H9 (cell line): ENCODE results near the gene ZNRF1. TPM values are rescaled to one million over a fixed set of nuclear protein-coding genes. Genes with fewer than 3 reads are reported as not detected.

Experiments
- DNase-seq: peaks from one replicate; pipeline ENCODE4 v3.0.0-alpha.2; 2017
- H2AFZ ChIP-seq: one replicate; pipeline ENCODE4 v1.6.1; 2013; ENCODE audit warnings: mild to moderate bottlenecking, low read length, control low read depth, moderate library complexity
- H2AK5ac ChIP-seq: 2 replicates; pipeline ENCODE4 v1.6.1; 2013; ENCODE audit warnings: low read length, control low read depth, mixed read lengths; ENCODE audit not compliant: insufficient read length
- H2BK120ac ChIP-seq: one replicate; pipeline ENCODE4 v1.6.1; 2013; ENCODE audit warnings: low read depth, mild to moderate bottlenecking, low read length, control low read depth, inconsistent platforms; ENCODE audit not compliant: poor library complexity, severe bottlenecking
- H2BK12ac ChIP-seq: 2 replicates; pipeline ENCODE4 v1.6.1; 2013; ENCODE audit warnings: low read length, control low read depth, mixed read lengths, low read depth; ENCODE audit not compliant: insufficient read length
- H2BK15ac ChIP-seq: 2 replicates; pipeline ENCODE4 v1.6.1; 2013; ENCODE audit warnings: low read depth, low read length, control low read depth
- H2BK20ac ChIP-seq: one replicate; pipeline ENCODE4 v1.6.1; 2013; ENCODE audit warnings: low read depth, mild to moderate bottlenecking, low read length, control low read depth, inconsistent platforms; ENCODE audit not compliant: poor library complexity, severe bottlenecking
- H2BK5ac ChIP-seq: 2 replicates; pipeline ENCODE4 v1.6.1; 2013; ENCODE audit warnings: low read length, control low read depth, mixed read lengths; ENCODE audit not compliant: insufficient read length
- H3K14ac ChIP-seq: 2 replicates; pipeline ENCODE4 v1.6.1; 2013; ENCODE audit warnings: low read length, control low read depth; ENCODE audit not compliant: insufficient read depth
- H3K18ac ChIP-seq: 2 replicates; pipeline ENCODE4 v1.6.1; 2013; ENCODE audit warnings: low read depth, mild to moderate bottlenecking, mixed read lengths, low read length, control low read depth; ENCODE audit not compliant: insufficient read length
- H3K23ac ChIP-seq: 2 replicates; pipeline ENCODE4 v1.6.1; 2013; ENCODE audit warnings: low read length, control low read depth, mixed read lengths, low read depth; ENCODE audit not compliant: insufficient read length
- H3K23me2 ChIP-seq: 2 replicates; pipeline ENCODE4 v1.6.1; 2013; ENCODE audit warnings: low read depth, mild to moderate bottlenecking, mixed read lengths, low read length, control low read depth; ENCODE audit not compliant: insufficient read length, poor library complexity, severe bottlenecking
- H3K27ac ChIP-seq: 2 replicates; pipeline ENCODE4 v1.5.1; 2013; ENCODE audit warnings: low read length, control low read depth, mixed read lengths, low read depth; ENCODE audit not compliant: insufficient read length
- H3K27me3 ChIP-seq: 2 replicates; pipeline ENCODE4 v1.6.1; 2013; ENCODE audit warnings: low read length, control low read depth, inconsistent platforms; ENCODE audit not compliant: insufficient read depth
- H3K4ac ChIP-seq: 2 replicates; pipeline ENCODE4 v1.6.1; 2013; ENCODE audit warnings: low read depth, mild to moderate bottlenecking, control low read depth, inconsistent platforms, low read length, moderate library complexity
- H3K4me1 ChIP-seq: 2 replicates; pipeline ENCODE4 v1.6.1; 2013; ENCODE audit warnings: low read length, control low read depth, inconsistent platforms; ENCODE audit not compliant: insufficient read depth
- H3K4me2 ChIP-seq: 2 replicates; pipeline ENCODE4 v1.6.1; 2013; ENCODE audit warnings: low read length, control low read depth, mixed read lengths; ENCODE audit not compliant: insufficient read length, insufficient read depth
- H3K56ac ChIP-seq: 2 replicates; pipeline ENCODE4 v1.6.1; 2013; ENCODE audit warnings: low read depth, mild to moderate bottlenecking, mixed read lengths, low read length, control low read depth; ENCODE audit not compliant: insufficient read length
- H3K79me1 ChIP-seq: 2 replicates; pipeline ENCODE4 v1.6.1; 2013; ENCODE audit warnings: low read depth, mild to moderate bottlenecking, moderate library complexity, low read length, control low read depth, inconsistent platforms; ENCODE audit not compliant: insufficient read depth, poor library complexity, severe bottlenecking
- H3K79me2 ChIP-seq: 2 replicates; pipeline ENCODE4 v1.6.1; 2013; ENCODE audit warnings: low read length, control low read depth, inconsistent platforms; ENCODE audit not compliant: insufficient read depth
- H3K9ac ChIP-seq: 2 replicates; pipeline ENCODE4 v1.6.1; 2013; ENCODE audit warnings: low read length, control low read depth, mixed read lengths; ENCODE audit not compliant: insufficient read length; ENCODE audit errors: extremely low read depth
- H3K9me3 ChIP-seq: one replicate; pipeline ENCODE4 v1.6.1; 2013; ENCODE audit warnings: low read depth, low read length, inconsistent platforms; ENCODE audit not compliant: control insufficient read depth
- H3T11ph ChIP-seq: one replicate; pipeline ENCODE4 v1.6.1; 2013; ENCODE audit warnings: mild to moderate bottlenecking, low read length, control low read depth, inconsistent platforms
- H4K20me1 ChIP-seq: one replicate; pipeline ENCODE4 v1.6.1; 2013; ENCODE audit not compliant: control insufficient read depth, insufficient read length, insufficient read depth
- H4K5ac ChIP-seq: 2 replicates; pipeline ENCODE4 v1.6.1; 2013; ENCODE audit warnings: low read depth, mild to moderate bottlenecking, mixed read lengths, low read length, control low read depth; ENCODE audit not compliant: insufficient read length
- H4K8ac ChIP-seq: replicated peaks from 2 replicates; pipeline ENCODE4 v1.6.1; 2013; ENCODE audit warnings: low read length, control low read depth, mixed read lengths, low read depth; ENCODE audit not compliant: insufficient read length
- H4K91ac ChIP-seq: 2 replicates; pipeline ENCODE4 v1.6.1; 2013; ENCODE audit warnings: low read depth, mild to moderate bottlenecking, moderate library complexity, mixed read lengths, low read length, control low read depth; ENCODE audit not compliant: insufficient read length
- H3K27ac Mint-ChIP-seq, 3 experiments: 2 replicates in 2 of 3; 3 replicates in 1 of 3; pipeline ENCODE4 v1.8.0; 2020 to 2021; ENCODE audit warnings: mixed read lengths in 3 of 3, mild to moderate bottlenecking in 1 of 3, moderate library complexity in 1 of 3
- H3K27me3 Mint-ChIP-seq: 2 replicates; pipeline ENCODE4 v1.8.0; 2021; ENCODE audit warnings: low read depth, mild to moderate bottlenecking, moderate library complexity, mixed read lengths
- H3K36me3 Mint-ChIP-seq, 3 experiments: 2 replicates in 2 of 3; 3 replicates in 1 of 3; pipeline ENCODE4 v1.8.0; 2020 to 2021; ENCODE audit warnings: low read depth in 3 of 3, mixed read lengths in 3 of 3; ENCODE audit not compliant: insufficient read depth in 1 of 3
- H3K4me1 Mint-ChIP-seq, 2 experiments: 2 replicates each; pipeline ENCODE4 v1.8.0; 2020; ENCODE audit warnings: mixed read lengths in 2 of 2
- H3K4me3 Mint-ChIP-seq, 2 experiments: 2 replicates in 1 of 2; 3 replicates in 1 of 2; pipeline ENCODE4 v1.8.0; 2020 to 2021; ENCODE audit warnings: mild to moderate bottlenecking in 2 of 2, mixed read lengths in 2 of 2, moderate library complexity in 1 of 2
- H3K9me3 Mint-ChIP-seq, 2 experiments: 2 replicates in 1 of 2; 3 replicates in 1 of 2; pipeline ENCODE4 v1.8.0; 2020; ENCODE audit warnings: mild to moderate bottlenecking in 2 of 2, mixed read lengths in 2 of 2, moderate library complexity in 1 of 2
- WGBS: extraction: QIAGEN DNeasy Blood & Tissue Kit; methylation state at CpG from one replicate; pipeline ENCODE4 v1.1.7; 2013; ENCODE audit warnings: missing lambda C conversion rate, low lambda C conversion rate, mixed read lengths; ENCODE audit not compliant: insufficient read length; ENCODE audit errors: extremely low coverage; 5-methylcytosine and 5-hydroxymethylcytosine counted together
- total RNA-seq: library from RNA; stranded (reverse); gene quantifications from 2 replicates; pipeline ENCODE4 v1.2.1, GENCODE V29; 2021
- TF ChIP-seq, protein P1 (sequence below): fragments of 200-600 bp; sonication (generic); conservative IDR thresholded peaks from 3 replicates; pipeline ENCODE4 v1.8.0; 2021; ENCODE audit warnings: antibody characterized with exemption, mild to moderate bottlenecking

The ZNRF1 gene
- total RNA-seq, 1 experiment from 2014 or later = 49.6 TPM

DNA sequence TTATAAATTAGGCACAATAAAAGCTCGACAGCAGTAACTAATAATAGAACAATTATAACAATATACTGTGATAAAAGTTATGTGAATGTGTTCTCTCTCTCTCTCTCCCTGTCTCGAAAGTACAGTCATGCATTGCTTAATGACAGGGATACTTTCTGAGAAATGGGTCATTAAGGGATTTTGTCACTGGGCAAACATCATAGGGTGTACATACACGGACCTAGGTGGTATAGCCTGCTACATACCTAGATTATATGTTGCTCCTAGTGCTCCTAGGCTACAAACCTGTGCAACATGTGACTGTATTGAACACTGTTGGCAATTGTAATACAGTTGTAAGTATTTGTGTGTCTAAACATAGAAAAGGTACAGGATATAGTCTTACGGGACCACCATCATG lies 6.9 kb downstream of the ZNRF1 start:
- Histone ChIP-seq H4K20me1 (no peaks in the 10 kb centered on the region), H3K14ac (no peak overlapping the region)
- WGBS = no CpG with 5 or more reads among the region's 4 CpGs

More for the DNA sequence above, 6.9 kb downstream of the ZNRF1 start:
- H3K4me1 Mint-ChIP-seq = peaks cover 33 to 36% of the 10 kb centered on the region in 2 experiments
- Histone ChIP-seq H3K9ac (no peak overlapping the region), H3K4me1 (no peaks in the 10 kb centered on the region), H2BK5ac (no peak overlapping the region), H3K18ac (no peak overlapping the region), H3K56ac (no peak overlapping the region), H3K27ac (no peak overlapping the region), H3K79me2 (peaks cover 30% of the 10 kb centered on the region; the same call in 1 of the 2 replicates), H3T11ph (no peak overlapping the region), H2BK120ac (no peak overlapping the region), H3K4ac (no peak overlapping the region), H3K4me2 (no peak overlapping the region), H2AFZ (no peak overlapping the region), H4K5ac (no peak overlapping the region), H2AK5ac (no peak overlapping the region), H3K27me3 (no peaks in the 10 kb centered on the region), H4K91ac (no peak overlapping the region), H2BK20ac (no peak overlapping the region), H3K23me2 (peaks cover 2% of the 10 kb centered on the region), H2BK12ac (no peak overlapping the region), H3K23ac (no peak overlapping the region), H2BK15ac (no peak overlapping the region), H4K8ac (no peak overlapping the region), H3K9me3 (no peaks in the 10 kb centered on the region), H3K79me1 (peaks cover 6% of the 10 kb centered on the region)
- no peak overlapping the region for H3K4me3 Mint-ChIP-seq
- H3K36me3 Mint-ChIP-seq = peaks cover 5 to 29% (median 13%) of the 10 kb centered on the region in 3 experiments; a peak in 5 of 7 replicates
- no peak for DNase-seq
- H3K27me3 Mint-ChIP-seq = peaks cover 1% of the 10 kb centered on the region; the same call in 1 of the 2 replicates
- peaks cover 0 to 2% of the 10 kb centered on the region in 2 experiments; a peak in 1 of 5 replicates for H3K9me3 Mint-ChIP-seq
- TF ChIP-seq, protein P1, sequence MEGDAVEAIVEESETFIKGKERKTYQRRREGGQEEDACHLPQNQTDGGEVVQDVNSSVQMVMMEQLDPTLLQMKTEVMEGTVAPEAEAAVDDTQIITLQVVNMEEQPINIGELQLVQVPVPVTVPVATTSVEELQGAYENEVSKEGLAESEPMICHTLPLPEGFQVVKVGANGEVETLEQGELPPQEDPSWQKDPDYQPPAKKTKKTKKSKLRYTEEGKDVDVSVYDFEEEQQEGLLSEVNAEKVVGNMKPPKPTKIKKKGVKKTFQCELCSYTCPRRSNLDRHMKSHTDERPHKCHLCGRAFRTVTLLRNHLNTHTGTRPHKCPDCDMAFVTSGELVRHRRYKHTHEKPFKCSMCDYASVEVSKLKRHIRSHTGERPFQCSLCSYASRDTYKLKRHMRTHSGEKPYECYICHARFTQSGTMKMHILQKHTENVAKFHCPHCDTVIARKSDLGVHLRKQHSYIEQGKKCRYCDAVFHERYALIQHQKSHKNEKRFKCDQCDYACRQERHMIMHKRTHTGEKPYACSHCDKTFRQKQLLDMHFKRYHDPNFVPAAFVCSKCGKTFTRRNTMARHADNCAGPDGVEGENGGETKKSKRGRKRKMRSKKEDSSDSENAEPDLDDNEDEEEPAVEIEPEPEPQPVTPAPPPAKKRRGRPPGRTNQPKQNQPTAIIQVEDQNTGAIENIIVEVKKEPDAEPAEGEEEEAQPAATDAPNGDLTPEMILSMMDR = no peak
- no peak overlapping the region for H3K27ac Mint-ChIP-seq
